Tibial nerve (tissue), 4 donors: Measurements from ENCODE around the gene TCF7L1. TPM values are rescaled to one million over a fixed set of nuclear protein-coding genes. Genes with fewer than 3 reads are reported as not detected.

Source experiments
- DNase-seq, 2 donors: peaks; one replicate each; pipeline ENCODE4 v3.0.0-alpha.2; 2019; ENCODE audit warnings: low spot score in 2 of 2
- H3K27ac ChIP-seq, 4 donors: fragments of 200-600 bp; sonication (generic) in 3 of 4; one replicate each; pipeline ENCODE4 v1.5.1; 2017 to 2019; ENCODE audit warnings: mild to moderate bottlenecking in 1 of 4
- H3K27me3 ChIP-seq, 2 donors: fragments of 200-600 bp; sonication (generic) in 1 of 2; one replicate each; pipeline versions ENCODE4 v1.5.1 to v1.6.0; 2017 to 2019
- H3K36me3 ChIP-seq, 3 donors: fragments of 200-600 bp; sonication (generic); one replicate each; pipeline ENCODE4 v1.5.1; 2018 to 2019
- H3K4me1 ChIP-seq, 4 donors: fragments of 200-600 bp; sonication (generic) in 3 of 4; one replicate each; pipeline ENCODE4 v1.5.1; 2017 to 2019
- H3K4me3 ChIP-seq, 4 donors: fragments of 200-600 bp; sonication (generic) in 3 of 4; one replicate each; pipeline ENCODE4 v1.5.1; 2017 to 2019; ENCODE audit warnings: mild to moderate bottlenecking in 1 of 4, moderate library complexity in 1 of 4
- H3K9me3 ChIP-seq, 4 donors: fragments of 200-600 bp; sonication (generic) in 3 of 4; one replicate each; pipeline ENCODE4 v1.5.1; 2017 to 2019
- CTCF ChIP-seq, 5 experiments: fragments of 200-600 bp in 3 of 5; fragments of 450-650 bp in 2 of 5; sonication (generic) in 3 of 5; IDR thresholded peaks; one replicate each; pipeline ENCODE4 v1.5.1; 2016 to 2019; ENCODE audit warnings: antibody characterized with exemption in 5 of 5, mild to moderate bottlenecking in 3 of 5, moderate library complexity in 2 of 5
- EP300 ChIP-seq, 2 donors: sonication (generic); formaldehyde crosslinking; IDR thresholded peaks; one replicate each; pipeline ENCODE4 v1.6.1; 2017; ENCODE audit warnings: antibody characterized with exemption in 2 of 2, mild to moderate bottlenecking in 1 of 2
- POLR2A ChIP-seq, 2 donors: fragments of 450-650 bp; IDR thresholded peaks; one replicate each; pipeline ENCODE4 v1.6.1; 2017; ENCODE audit warnings: antibody characterized with exemption in 2 of 2, mild to moderate bottlenecking in 2 of 2, moderate library complexity in 2 of 2
- WGBS, 2 donors: methylation state at CpG; one replicate each; pipeline ENCODE4 v1.1.5; 2018; 5-methylcytosine and 5-hydroxymethylcytosine counted together
- total RNA-seq, 4 donors: library from RNA; depleted of rRNA; stranded (reverse); fragments of >200 nt; gene quantifications; one replicate each; pipeline ENCODE4 v1.1.0, GENCODE V29; 2016

Gene TCF7L1
- total RNA-seq, 4 donors from 2014 or later = 3.7 to 14.1 (median 7.1) TPM

GRCh38 chr2:85273738-85274731 lies 140.8 kb downstream of the TCF7L1 start:
- Histone ChIP-seq H3K27me3 (no peaks in the 10 kb centered on the region), H3K36me3 (no peaks in the 10 kb centered on the region), H3K9me3 (no peaks in the 10 kb centered on the region), H3K27ac (no peak overlapping the region), H3K4me1 (peaks cover 0 to 49% (median 20%) of the 10 kb centered on the region in 4 donors), H3K4me3 (no peak overlapping the region)
- no peak for TF ChIP-seq CTCF (IDR thresholded peaks at IDR 0.05)
- no peak for TF ChIP-seq POLR2A (IDR thresholded peaks at IDR 0.05)
- TF ChIP-seq EP300 (IDR thresholded peaks at IDR 0.05) = no peak
- WGBS, 2 donors = 56 to 67% methylated on average over 19 of the region's 21 CpGs
- no peak for DNase-seq

- peak overlapping the region in 3 of 4 donors; percentile 11 to 29 (median 17) for H3K4me3 ChIP-seq
- WGBS, 2 donors = 37 to 44% methylated on average over 9 of the region's 9 CpGs
- TF ChIP-seq EP300 (IDR thresholded peaks at IDR 0.05) = peak in 1 of 2 donors; percentile 16
- TF ChIP-seq CTCF (IDR thresholded peaks at IDR 0.05) = no peak
- no peaks in the 10 kb centered on the region for H3K27me3 ChIP-seq
- H3K4me1 ChIP-seq = peaks cover 0 to 41% (median 20%) of the 10 kb centered on the region in 4 donors
- DNase-seq = no peak
- H3K36me3 ChIP-seq = no peaks in the 10 kb centered on the region
- peak overlapping the region in 3 of 4 donors; percentile 63 to 79 (median 65) for H3K27ac ChIP-seq
- H3K9me3 ChIP-seq = no peaks in the 10 kb centered on the region
Observed at GRCh38 chr2:85275984-85276540, 142.9 kb downstream of the TCF7L1 start.

- no peaks in the 10 kb centered on the region for H3K27me3 ChIP-seq
- peaks cover 0 to 41% (median 20%) of the 10 kb centered on the region in 4 donors for H3K4me1 ChIP-seq
- no peaks in the 10 kb centered on the region for H3K36me3 ChIP-seq
- no peak for DNase-seq
- H3K4me3 ChIP-seq = peak overlapping the region in 2 of 4 donors; percentile 17 to 29
- TF ChIP-seq EP300 (IDR thresholded peaks at IDR 0.05) (no peak), POLR2A (IDR thresholded peaks at IDR 0.05) (no peak), CTCF (IDR thresholded peaks at IDR 0.05) (no peak)
- H3K9me3 ChIP-seq = no peaks in the 10 kb centered on the region
- peak overlapping the region in 3 of 4 donors; percentile 63 to 79 (median 65) for H3K27ac ChIP-seq
- 29 to 44% methylated on average over 14 of the region's 14 CpGs for WGBS, 2 donors
Observed at GRCh38 chr2:85276571-85277118, 143.5 kb downstream of the TCF7L1 start.

- peak in 1 of 2 donors; percentile 40 for DNase-seq
- H3K36me3 ChIP-seq = no peaks in the 10 kb centered on the region
- H3K4me3 ChIP-seq = peak overlapping the region in 2 of 4 donors; percentile 2 to 16
- H3K27ac ChIP-seq = peak overlapping the region in 3 of 4 donors; percentile 63 to 79 (median 65)
- H3K9me3 ChIP-seq = no peaks in the 10 kb centered on the region
- peaks cover 0 to 41% (median 20%) of the 10 kb centered on the region in 4 donors for H3K4me1 ChIP-seq
- WGBS, 2 donors = 29 to 30% methylated on average over 14 to 15 of the region's 15 CpGs
- no peaks in the 10 kb centered on the region for H3K27me3 ChIP-seq
- peak in 1 of 2 donors; percentile 49 for TF ChIP-seq EP300 (IDR thresholded peaks at IDR 0.05)
- TF ChIP-seq CTCF (IDR thresholded peaks at IDR 0.05) = no peak
Observed at GRCh38 chr2:85277416-85278158, 144.4 kb downstream of the TCF7L1 start.
